ENCODE measurements around the gene ZNF407.

Gene ZNF407

DNA sequence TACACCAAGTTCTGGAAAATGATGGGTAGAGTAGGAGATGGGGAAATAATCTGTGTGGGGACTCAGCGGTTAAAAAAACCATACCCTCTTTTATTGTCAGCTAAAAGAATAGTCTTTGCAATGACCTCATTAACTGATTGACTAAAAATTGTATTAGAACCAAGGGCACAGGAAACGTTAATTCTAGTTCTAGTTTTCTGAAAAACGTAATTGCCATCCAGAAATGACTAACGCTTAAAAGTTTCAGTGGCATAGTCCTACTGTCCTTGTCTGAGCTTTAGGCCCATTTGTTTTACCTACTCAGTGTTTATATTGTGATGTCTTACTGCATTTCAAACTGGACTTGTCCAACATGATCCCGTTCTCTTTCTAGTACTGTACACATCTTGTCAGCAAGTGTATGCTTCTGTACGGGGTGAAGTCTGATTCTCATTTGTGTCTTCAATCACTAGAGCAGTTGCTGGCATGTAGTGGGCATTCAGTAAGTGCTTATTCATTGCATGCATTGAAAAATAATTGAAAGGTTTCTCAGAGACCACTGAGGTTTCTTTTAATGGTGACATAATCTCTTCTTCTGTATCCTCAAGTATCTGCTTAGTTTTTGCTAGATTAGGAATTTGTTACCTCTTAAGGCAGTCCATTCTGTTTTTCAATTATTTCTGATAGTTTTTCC lies 81.5 kb downstream of the ZNF407 start:
- no peak for DNase-seq

- DNase-seq = no peak
Observed at GRCh38 chr18:74679679-74680076, 82.0 kb downstream of the ZNF407 start.

- DNase-seq = no peak
Observed at GRCh38 chr18:74682141-74682990, 84.7 kb downstream of the ZNF407 start.

DNA sequence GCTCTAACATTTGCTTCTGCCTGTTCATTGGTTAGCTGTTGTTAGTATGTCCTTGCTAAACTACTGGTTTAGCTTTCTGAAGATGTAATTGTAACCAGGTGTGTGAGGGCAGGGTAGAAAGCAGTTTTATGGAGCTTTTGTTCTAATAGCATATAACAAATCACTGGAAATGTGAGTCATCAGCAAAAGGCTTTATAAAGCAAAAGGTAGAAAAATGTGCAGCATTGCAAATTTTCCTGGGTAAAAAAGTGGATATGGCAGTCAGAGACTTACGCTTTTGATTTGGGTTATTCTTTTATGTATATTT lies 85.3 kb downstream of the ZNF407 start:
- no peak for DNase-seq

DNA sequence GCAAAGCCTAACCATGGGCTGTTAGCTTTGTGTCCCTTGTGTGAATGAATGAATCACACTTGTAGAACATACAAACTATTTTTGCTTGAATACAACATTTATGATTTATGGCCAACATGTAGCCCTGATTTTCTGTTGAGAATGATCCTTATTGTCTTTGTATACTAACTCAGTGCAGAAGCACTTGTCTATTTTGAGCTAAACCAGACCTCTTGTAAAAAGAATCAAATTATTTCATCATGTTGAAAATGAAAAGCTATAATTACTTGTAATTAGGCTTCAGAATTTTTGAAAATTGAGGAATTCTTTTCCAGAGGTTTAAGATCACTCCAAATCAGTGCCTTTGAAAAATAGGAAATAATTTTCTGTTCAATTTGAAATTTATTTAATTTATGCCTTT lies 85.9 kb downstream of the ZNF407 start:
- no peak for DNase-seq

- no peak for DNase-seq
Observed at GRCh38 chr18:74689251-74689650, 91.6 kb downstream of the ZNF407 start.

DNA sequence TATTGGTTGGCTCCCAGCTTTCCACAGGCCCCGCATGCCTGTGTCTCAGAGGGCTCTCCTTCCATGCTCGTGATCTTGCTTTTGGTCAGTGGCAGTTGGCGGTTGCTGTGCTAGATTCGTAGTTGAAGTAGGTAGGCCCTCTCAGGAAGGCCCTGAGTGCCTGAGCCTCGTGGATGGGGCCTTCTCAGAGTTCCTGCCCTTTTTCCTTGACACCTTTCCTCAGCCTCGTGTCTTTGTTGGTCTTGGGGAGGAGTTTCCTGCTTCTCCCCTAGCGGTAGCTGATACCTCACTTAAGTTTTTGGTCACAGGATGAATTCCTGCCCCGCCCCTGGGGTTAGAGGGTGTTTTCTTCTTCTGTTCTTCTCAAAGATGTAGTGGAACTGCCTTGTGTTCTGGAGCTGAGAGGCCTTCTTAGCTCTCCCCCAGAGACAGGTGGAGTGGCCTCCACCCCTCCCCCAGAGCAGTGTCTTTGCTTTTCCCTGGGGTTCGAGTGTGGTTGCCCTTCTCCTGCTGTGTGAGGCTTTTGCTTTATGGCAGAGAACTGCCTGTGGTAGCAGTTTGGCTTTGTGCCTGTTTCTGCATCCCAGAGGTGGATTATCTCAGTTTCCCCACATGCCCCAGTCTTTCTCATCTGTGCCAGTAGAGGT lies 94.8 kb downstream of the ZNF407 start:
- no peak for DNase-seq

- DNase-seq = no peak
Observed at GRCh38 chr18:74694436-74694835, 96.8 kb downstream of the ZNF407 start.

GRCh38 chr18:74695170-74695569 lies 97.5 kb downstream of the ZNF407 start:
- no peak for DNase-seq

GRCh38 chr18:74698881-74699280 lies 101.2 kb downstream of the ZNF407 start:
- no peak for DNase-seq

GRCh38 chr18:74699455-74699854 lies 101.8 kb downstream of the ZNF407 start:
- no peak for DNase-seq

- DNase-seq = no peak
Observed at GRCh38 chr18:74702950-74703349, 105.3 kb downstream of the ZNF407 start.

- DNase-seq = no peak
Observed at GRCh38 chr18:74708169-74708568, 110.5 kb downstream of the ZNF407 start.

GRCh38 chr18:74709452-74709851 lies 111.8 kb downstream of the ZNF407 start:
- DNase-seq = no peak

GRCh38 chr18:74714120-74714519 lies 116.5 kb downstream of the ZNF407 start:
- DNase-seq = no peak

DNA sequence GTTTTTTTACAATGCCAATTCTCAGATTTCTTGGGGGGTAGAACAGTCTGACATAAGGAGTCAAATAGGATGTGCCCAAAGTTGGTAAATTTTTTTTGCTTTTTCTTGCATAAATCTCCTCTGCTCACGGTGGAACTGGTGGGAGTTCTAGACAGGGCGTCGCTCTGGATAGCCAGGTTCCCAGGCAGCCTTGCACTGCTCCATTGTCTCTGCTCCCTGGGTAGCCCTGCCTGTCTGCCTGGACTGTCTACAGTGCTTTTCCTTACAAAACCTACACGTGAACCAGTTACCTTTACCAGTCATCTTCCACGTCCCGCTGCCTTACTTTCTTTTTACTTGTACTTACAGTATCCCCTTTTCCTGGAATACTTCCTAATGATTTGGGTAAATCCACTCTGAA lies 117.1 kb downstream of the ZNF407 start:
- DNase-seq = no peak

DNA sequence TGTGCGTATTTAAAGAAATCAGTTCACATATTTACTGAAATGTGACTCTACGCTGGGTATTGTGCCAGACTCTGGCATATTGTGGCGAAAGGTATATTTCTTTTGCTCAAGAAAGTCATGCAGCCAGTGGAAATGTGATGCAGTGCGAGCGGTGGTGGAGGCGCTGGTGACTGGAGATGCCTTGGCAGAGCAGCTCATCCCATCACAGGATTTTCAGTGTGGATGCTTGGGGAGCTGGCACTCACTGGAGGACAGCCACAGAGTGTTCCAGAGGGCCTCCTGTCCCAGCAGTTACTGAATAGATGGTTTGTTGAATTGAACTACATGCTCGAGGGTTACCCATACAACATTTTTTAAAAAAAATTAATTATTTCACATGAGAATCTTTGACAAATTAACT lies 117.6 kb downstream of the ZNF407 start:
- DNase-seq = no peak

DNA sequence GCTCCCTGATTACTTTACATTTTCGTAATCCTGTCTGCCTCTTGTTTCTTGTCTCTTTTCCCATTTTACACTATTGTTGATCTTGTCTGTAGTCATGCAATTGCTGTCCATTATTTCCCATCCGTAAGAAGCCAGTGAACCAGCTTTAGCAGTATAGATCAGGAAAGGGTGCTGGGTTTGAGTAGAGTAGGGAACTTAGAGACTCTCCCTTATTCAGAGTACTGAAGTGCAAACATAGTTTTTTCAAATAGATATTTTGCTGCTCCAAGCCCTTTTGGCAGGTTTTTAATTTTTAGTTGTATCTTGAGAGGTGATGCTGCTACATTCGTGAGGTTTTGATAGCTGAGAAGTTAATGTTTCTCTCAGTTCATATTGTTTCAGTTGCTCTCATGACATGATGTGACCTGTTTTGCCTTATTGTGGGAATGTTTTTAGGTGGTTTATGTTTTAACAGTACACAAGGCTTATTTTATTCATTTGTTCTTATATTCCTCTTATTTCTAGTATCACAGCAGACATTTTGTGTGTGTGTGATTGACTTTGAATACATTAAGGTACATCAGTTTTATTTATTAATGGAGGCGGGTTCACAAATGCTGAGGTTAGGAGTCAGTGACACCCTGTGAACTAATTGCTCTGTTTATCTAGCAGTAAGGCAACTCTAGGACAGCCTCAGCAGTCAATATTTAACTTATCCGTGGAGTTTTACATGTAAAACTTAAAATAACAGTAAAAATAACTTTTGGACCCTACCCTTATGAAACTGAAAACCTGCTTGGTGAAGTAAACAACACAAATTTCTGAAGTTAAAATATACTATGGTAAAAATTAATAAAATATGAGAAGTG lies 118.4 kb downstream of the ZNF407 start:
- DNase-seq = no peak

- no peak for DNase-seq
Observed at GRCh38 chr18:74718312-74718711, 120.6 kb downstream of the ZNF407 start.

GRCh38 chr18:74722237-74722636 lies 124.6 kb downstream of the ZNF407 start:
- DNase-seq = peak in 2 of 3 donors; percentile 6 to 23

- DNase-seq = no peak
Observed at GRCh38 chr18:74724186-74724585, 126.5 kb downstream of the ZNF407 start.

GRCh38 chr18:74725690-74726089 lies 128.0 kb downstream of the ZNF407 start:
- DNase-seq = no peak

- DNase-seq = no peak
Observed at GRCh38 chr18:74728586-74728985, 130.9 kb downstream of the ZNF407 start.
